ENCODE data around the gene L1TD1. TPM values are rescaled to one million over a fixed set of nuclear protein-coding genes. Genes with fewer than 3 reads are reported as not detected.
A peak's percentile ranks its signal among the peaks of the same experiment; 100 is the strongest.
"Not testable (repeated sequence)": the region's sequence is repeated elsewhere in the genome, so short reads cannot be mapped to it uniquely, and the experiment has no call there.

The L1TD1 gene, protein sequence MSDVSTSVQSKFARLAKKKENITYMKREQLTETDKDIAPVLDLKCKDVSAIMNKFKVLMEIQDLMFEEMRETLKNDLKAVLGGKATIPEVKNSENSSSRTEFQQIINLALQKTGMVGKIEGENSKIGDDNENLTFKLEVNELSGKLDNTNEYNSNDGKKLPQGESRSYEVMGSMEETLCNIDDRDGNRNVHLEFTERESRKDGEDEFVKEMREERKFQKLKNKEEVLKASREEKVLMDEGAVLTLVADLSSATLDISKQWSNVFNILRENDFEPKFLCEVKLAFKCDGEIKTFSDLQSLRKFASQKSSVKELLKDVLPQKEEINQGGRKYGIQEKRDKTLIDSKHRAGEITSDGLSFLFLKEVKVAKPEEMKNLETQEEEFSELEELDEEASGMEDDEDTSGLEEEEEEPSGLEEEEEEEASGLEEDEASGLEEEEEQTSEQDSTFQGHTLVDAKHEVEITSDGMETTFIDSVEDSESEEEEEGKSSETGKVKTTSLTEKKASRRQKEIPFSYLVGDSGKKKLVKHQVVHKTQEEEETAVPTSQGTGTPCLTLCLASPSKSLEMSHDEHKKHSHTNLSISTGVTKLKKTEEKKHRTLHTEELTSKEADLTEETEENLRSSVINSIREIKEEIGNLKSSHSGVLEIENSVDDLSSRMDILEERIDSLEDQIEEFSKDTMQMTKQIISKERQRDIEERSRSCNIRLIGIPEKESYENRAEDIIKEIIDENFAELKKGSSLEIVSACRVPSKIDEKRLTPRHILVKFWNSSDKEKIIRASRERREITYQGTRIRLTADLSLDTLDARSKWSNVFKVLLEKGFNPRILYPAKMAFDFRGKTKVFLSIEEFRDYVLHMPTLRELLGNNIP
- 0.01 TPM for polyA plus RNA-seq (2013)

- peak within 1 kb of the TSS in 3 of 7 experiments; percentile 6 to 40 (median 19) for H3K4me3 ChIP-seq (ENCODE audit: control insufficient read depth in 1 of 7, extremely low read depth in 1 of 7, insufficient read depth in 4 of 7, low read depth in 2 of 7, low read length in 6 of 7)
- CTCF ChIA-PET, result no interaction called here
Measured at GRCh38 chr1:62194651-62195544, at the start of gene L1TD1. Gene L1TD1, plus strand, starts transcription at chr1:62194849. Its CDS starts 11,780 bp downstream, at chr1:62206629.

DNA sequence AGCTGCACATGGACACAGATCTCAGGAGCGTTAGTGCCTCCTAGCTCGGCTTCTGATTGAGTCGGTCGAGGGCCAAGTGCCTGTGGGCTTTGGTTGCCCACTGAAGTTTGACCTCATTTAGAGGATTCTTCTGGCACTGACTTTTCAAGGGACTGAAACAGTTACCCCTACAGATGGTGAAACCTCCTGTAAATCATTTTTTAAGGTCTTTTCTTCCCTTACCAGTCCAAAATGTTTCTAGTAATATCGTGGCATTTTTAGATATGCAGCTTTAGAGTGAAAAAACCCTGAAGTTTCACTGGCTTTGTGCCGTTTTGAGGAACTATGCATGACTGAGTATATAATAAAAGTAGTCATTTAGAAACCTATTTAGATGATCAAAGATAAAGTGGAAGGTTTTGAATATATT, 34.7 kb upstream of the L1TD1 start:
- Histone ChIP-seq H3K4me1 (ENCODE audit: control extremely low read depth in 1 of 4, control insufficient read depth in 4 of 4, insufficient read depth in 4 of 4, low read length in 3 of 4) (no peaks in the 10 kb centered on the region), H3K9me3 (ENCODE audit: control extremely low read depth in 1 of 5, control insufficient read depth in 4 of 5, insufficient read depth in 2 of 5, low read depth in 1 of 5, low read length in 4 of 5) (no peaks in the 10 kb centered on the region), H3K4me3 (ENCODE audit: control insufficient read depth in 1 of 7, extremely low read depth in 1 of 7, insufficient read depth in 4 of 7, low read depth in 2 of 7, low read length in 6 of 7) (no peak overlapping the region), H3K27me3 (replicated peaks in 2 of 5; ENCODE audit: control insufficient read depth in 4 of 5, insufficient read depth in 5 of 5, low read length in 4 of 5) (no peaks in the 10 kb centered on the region), H3K27ac (ENCODE audit: insufficient read depth in 1 of 2, low read depth in 1 of 2, low read length in 2 of 2, poor library complexity in 1 of 2, severe bottlenecking in 2 of 2) (no peak overlapping the region), H3K36me3 (ENCODE audit: control insufficient read depth in 4 of 4, insufficient read depth in 4 of 4, low read length in 3 of 4) (no peaks in the 10 kb centered on the region)
- ChIA-PET POLR2A (no interaction called here), CTCF (interaction anchor here (1.0 to 2.2 kb wide), 3 partner anchors 15 to 245 kb away, joined by 3 to 8 read pairs (median 3); no protein-coding TSS in a partner anchor)
- no peak for DNase-seq
- 100% methylated on average over 4 of the region's 6 CpGs for WGBS (ENCODE audit: insufficient coverage)

More at GRCh38 chr1:62194651-62195544, at the start of gene L1TD1:
- POLR2A ChIA-PET, result no interaction called here
- Histone ChIP-seq H3K27me3 (replicated peaks in 2 of 5; ENCODE audit: control insufficient read depth in 4 of 5, insufficient read depth in 5 of 5, low read length in 4 of 5) (peaks cover 8 to 47% (median 21%) of the 10 kb centered on the region in 5 experiments), H3K4me1 (ENCODE audit: control extremely low read depth in 1 of 4, control insufficient read depth in 4 of 4, insufficient read depth in 4 of 4, low read length in 3 of 4) (peaks cover 0 to 8% (median 3%) of the 10 kb centered on the region in 4 experiments), H3K27ac (ENCODE audit: insufficient read depth in 1 of 2, low read depth in 1 of 2, low read length in 2 of 2, poor library complexity in 1 of 2, severe bottlenecking in 2 of 2) (no peak within 1 kb of the TSS), H3K9me3 (ENCODE audit: control extremely low read depth in 1 of 5, control insufficient read depth in 4 of 5, insufficient read depth in 2 of 5, low read depth in 1 of 5, low read length in 4 of 5) (peaks cover 0 to 3% (median 2%) of the 10 kb centered on the region in 5 experiments), H3K36me3 (ENCODE audit: control insufficient read depth in 4 of 4, insufficient read depth in 4 of 4, low read length in 3 of 4) (no peaks in the 10 kb centered on the region)
- WGBS (ENCODE audit: insufficient coverage), result 14% methylated on average over 47 of the region's 55 CpGs
- peak in 1 of 3 donors; percentile 2 for DNase-seq

GRCh38 chr1:62161711-62162110, 32.9 kb upstream of the L1TD1 start:
- Histone ChIP-seq H3K27ac (ENCODE audit: insufficient read depth in 1 of 2, low read depth in 1 of 2, low read length in 2 of 2, poor library complexity in 1 of 2, severe bottlenecking in 2 of 2) (no peak overlapping the region), H3K9me3 (ENCODE audit: control extremely low read depth in 1 of 5, control insufficient read depth in 4 of 5, insufficient read depth in 2 of 5, low read depth in 1 of 5, low read length in 4 of 5) (no peaks in the 10 kb centered on the region), H3K36me3 (ENCODE audit: control insufficient read depth in 4 of 4, insufficient read depth in 4 of 4, low read length in 3 of 4) (no peaks in the 10 kb centered on the region), H3K4me3 (ENCODE audit: control insufficient read depth in 1 of 7, extremely low read depth in 1 of 7, insufficient read depth in 4 of 7, low read depth in 2 of 7, low read length in 6 of 7) (no peak overlapping the region), H3K4me1 (ENCODE audit: control extremely low read depth in 1 of 4, control insufficient read depth in 4 of 4, insufficient read depth in 4 of 4, low read length in 3 of 4) (no peaks in the 10 kb centered on the region), H3K27me3 (replicated peaks in 2 of 5; ENCODE audit: control insufficient read depth in 4 of 5, insufficient read depth in 5 of 5, low read length in 4 of 5) (no peaks in the 10 kb centered on the region)
- CTCF ChIA-PET, result no interaction called here
- WGBS (ENCODE audit: insufficient coverage), result 100% methylated on average over 1 of the region's 1 CpG
- POLR2A ChIA-PET, result no interaction called here
- DNase-seq, result no peak

DNA sequence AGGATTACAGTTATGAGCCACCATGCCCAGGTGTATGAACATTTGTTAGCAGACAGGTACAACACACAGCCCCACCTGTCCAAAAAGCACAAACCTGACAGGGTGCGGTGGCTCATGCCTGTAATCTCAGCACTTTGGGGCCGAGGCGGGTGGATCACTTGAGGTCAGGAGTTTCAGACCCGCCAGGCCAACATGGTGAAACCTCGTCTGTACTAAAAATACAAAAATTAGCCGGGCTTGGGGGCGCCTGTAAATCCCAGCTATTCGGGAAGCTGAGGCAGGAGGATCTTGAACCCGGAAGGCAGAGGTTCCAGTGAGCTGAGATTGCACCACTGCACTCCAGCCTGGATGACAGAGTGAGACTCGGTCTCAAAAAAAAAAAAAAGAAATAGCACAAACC, 24.3 kb upstream of the L1TD1 start:
- H3K27me3 ChIP-seq (replicated peaks in 2 of 5; ENCODE audit: control insufficient read depth in 4 of 5, insufficient read depth in 5 of 5, low read length in 4 of 5), result not testable (repeated sequence)

DNA sequence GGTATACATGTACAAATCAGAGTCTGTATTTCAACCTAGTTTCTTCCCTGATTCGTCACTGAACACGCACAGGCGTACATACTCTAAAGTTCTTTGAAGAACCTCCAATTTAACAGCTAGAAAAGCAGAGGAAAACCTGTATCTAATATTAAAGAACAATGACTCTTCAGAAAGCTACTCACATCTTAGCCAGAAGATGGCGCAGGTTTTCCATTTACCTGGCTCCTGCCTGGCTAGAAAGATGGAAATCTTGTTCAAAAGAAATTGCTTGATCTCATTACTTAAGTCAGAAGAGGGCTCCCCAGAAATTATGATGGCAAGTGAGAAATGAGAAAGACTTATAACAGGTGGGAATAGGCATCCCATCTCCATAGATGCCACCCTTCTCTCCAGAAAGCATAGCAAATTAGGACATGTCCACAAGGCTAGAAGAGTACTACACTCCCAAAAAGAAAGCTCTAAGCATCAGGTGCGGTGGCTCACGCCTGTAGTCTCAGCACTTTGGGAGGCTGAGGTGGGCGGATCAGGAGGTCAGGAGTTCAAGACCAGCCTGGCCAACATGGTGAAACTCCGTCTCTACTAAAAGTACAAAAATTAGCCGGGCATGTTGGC, 19.0 kb upstream of the L1TD1 start:
- Histone ChIP-seq H3K4me3 (ENCODE audit: control insufficient read depth in 1 of 7, extremely low read depth in 1 of 7, insufficient read depth in 4 of 7, low read depth in 2 of 7, low read length in 6 of 7) (no peak overlapping the region), H3K36me3 (ENCODE audit: control insufficient read depth in 4 of 4, insufficient read depth in 4 of 4, low read length in 3 of 4) (no peaks in the 10 kb centered on the region), H3K27me3 (replicated peaks in 2 of 5; ENCODE audit: control insufficient read depth in 4 of 5, insufficient read depth in 5 of 5, low read length in 4 of 5) (no peaks in the 10 kb centered on the region), H3K27ac (ENCODE audit: insufficient read depth in 1 of 2, low read depth in 1 of 2, low read length in 2 of 2, poor library complexity in 1 of 2, severe bottlenecking in 2 of 2) (no peak overlapping the region), H3K4me1 (ENCODE audit: control extremely low read depth in 1 of 4, control insufficient read depth in 4 of 4, insufficient read depth in 4 of 4, low read length in 3 of 4) (no peaks in the 10 kb centered on the region), H3K9me3 (ENCODE audit: control extremely low read depth in 1 of 5, control insufficient read depth in 4 of 5, insufficient read depth in 2 of 5, low read depth in 1 of 5, low read length in 4 of 5) (no peaks in the 10 kb centered on the region)
- POLR2A ChIA-PET, result interaction anchor here (1.3 kb wide), 1 partner anchor 228 kb away, joined by 5 read pairs; no protein-coding TSS in a partner anchor
- peak; percentile 45 to 71 (median 59) for DNase-seq
- 61% methylated on average over 4 of the region's 9 CpGs for WGBS (ENCODE audit: insufficient coverage)
- CTCF ChIA-PET, result interaction anchor here (0.8 to 3.4 kb wide), 20 partner anchors 8 to 570 kb away, joined by 3 to 74 read pairs (median 4); no protein-coding TSS in a partner anchor

More for the DNA sequence above, 24.3 kb upstream of the L1TD1 start:
- H3K36me3 ChIP-seq (ENCODE audit: control insufficient read depth in 4 of 4, insufficient read depth in 4 of 4, low read length in 3 of 4); H3K9me3 ChIP-seq (ENCODE audit: control extremely low read depth in 1 of 5, control insufficient read depth in 4 of 5, insufficient read depth in 2 of 5, low read depth in 1 of 5, low read length in 4 of 5); DNase-seq; POLR2A ChIA-PET; H3K27ac ChIP-seq (ENCODE audit: insufficient read depth in 1 of 2, low read depth in 1 of 2, low read length in 2 of 2, poor library complexity in 1 of 2, severe bottlenecking in 2 of 2); H3K4me1 ChIP-seq (ENCODE audit: control extremely low read depth in 1 of 4, control insufficient read depth in 4 of 4, insufficient read depth in 4 of 4, low read length in 3 of 4); H3K4me3 ChIP-seq (ENCODE audit: control insufficient read depth in 1 of 7, extremely low read depth in 1 of 7, insufficient read depth in 4 of 7, low read depth in 2 of 7, low read length in 6 of 7): not testable (repeated sequence)
- over 99% methylated on average over 9 of the region's 10 CpGs for WGBS (ENCODE audit: insufficient coverage)
- CTCF ChIA-PET, result interaction anchor here (0.9 kb wide), 1 partner anchor 235 kb away, joined by 3 read pairs; no protein-coding TSS in a partner anchor

GRCh38 chr1:62176597-62177312, 17.9 kb upstream of the L1TD1 start:
- POLR2A ChIA-PET, result no interaction called here
- CTCF ChIA-PET, result interaction anchor here (0.9 to 3.4 kb wide), 8 partner anchors 23 to 569 kb away, joined by 3 to 74 read pairs (median 6); no protein-coding TSS in a partner anchor
- 96% methylated on average over 11 of the region's 14 CpGs for WGBS (ENCODE audit: insufficient coverage)
- H3K27me3 ChIP-seq (replicated peaks in 2 of 5; ENCODE audit: control insufficient read depth in 4 of 5, insufficient read depth in 5 of 5, low read length in 4 of 5), result peaks cover 0 to 2% (median 0%) of the 10 kb centered on the region in 5 experiments
- DNase-seq, result no peak
- H3K4me1 ChIP-seq (ENCODE audit: control extremely low read depth in 1 of 4, control insufficient read depth in 4 of 4, insufficient read depth in 4 of 4, low read length in 3 of 4), result no peaks in the 10 kb centered on the region
- H3K4me3 ChIP-seq (ENCODE audit: control insufficient read depth in 1 of 7, extremely low read depth in 1 of 7, insufficient read depth in 4 of 7, low read depth in 2 of 7, low read length in 6 of 7), result no peak overlapping the region
- no peak overlapping the region for H3K27ac ChIP-seq (ENCODE audit: insufficient read depth in 1 of 2, low read depth in 1 of 2, low read length in 2 of 2, poor library complexity in 1 of 2, severe bottlenecking in 2 of 2)
- H3K36me3 ChIP-seq (ENCODE audit: control insufficient read depth in 4 of 4, insufficient read depth in 4 of 4, low read length in 3 of 4), result no peaks in the 10 kb centered on the region
- no peaks in the 10 kb centered on the region for H3K9me3 ChIP-seq (ENCODE audit: control extremely low read depth in 1 of 5, control insufficient read depth in 4 of 5, insufficient read depth in 2 of 5, low read depth in 1 of 5, low read length in 4 of 5)
